NB4 (cell line): ENCODE measurements around the gene NOP56.

Experiments
- POLR2A ChIP-seq: IDR thresholded peaks from 2 replicates; pipeline ENCODE4 v1.6.1; 2011; ENCODE audit warnings: mild to moderate bottlenecking; ENCODE audit not compliant: insufficient read length; ENCODE audit errors: extremely low read depth
- TF ChIP-seq, protein P1 (sequence below): IDR thresholded peaks from one replicate; pipeline ENCODE4 v1.5.1; 2012; ENCODE audit warnings: low read depth, low read length

DNA sequence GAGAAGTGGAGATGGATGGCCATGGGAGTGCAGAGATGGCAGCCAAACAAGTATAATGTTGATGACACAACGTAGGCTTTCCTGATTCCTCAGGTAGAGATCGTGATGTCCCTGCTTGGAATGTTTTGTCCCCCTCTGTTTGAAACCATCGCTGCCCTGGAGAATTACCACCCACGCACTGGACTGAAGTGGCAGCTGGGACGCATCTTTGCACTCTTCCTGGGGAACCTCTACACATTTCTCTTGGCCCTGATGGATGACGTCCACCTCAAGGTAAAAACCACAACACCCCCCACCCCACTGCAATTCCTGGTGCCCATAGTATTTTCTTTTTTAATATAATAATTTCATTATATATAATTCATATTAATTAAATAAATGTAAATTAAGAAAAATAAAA lies 42.1 kb upstream of the NOP56 start:
- TF ChIP-seq, protein P1, sequence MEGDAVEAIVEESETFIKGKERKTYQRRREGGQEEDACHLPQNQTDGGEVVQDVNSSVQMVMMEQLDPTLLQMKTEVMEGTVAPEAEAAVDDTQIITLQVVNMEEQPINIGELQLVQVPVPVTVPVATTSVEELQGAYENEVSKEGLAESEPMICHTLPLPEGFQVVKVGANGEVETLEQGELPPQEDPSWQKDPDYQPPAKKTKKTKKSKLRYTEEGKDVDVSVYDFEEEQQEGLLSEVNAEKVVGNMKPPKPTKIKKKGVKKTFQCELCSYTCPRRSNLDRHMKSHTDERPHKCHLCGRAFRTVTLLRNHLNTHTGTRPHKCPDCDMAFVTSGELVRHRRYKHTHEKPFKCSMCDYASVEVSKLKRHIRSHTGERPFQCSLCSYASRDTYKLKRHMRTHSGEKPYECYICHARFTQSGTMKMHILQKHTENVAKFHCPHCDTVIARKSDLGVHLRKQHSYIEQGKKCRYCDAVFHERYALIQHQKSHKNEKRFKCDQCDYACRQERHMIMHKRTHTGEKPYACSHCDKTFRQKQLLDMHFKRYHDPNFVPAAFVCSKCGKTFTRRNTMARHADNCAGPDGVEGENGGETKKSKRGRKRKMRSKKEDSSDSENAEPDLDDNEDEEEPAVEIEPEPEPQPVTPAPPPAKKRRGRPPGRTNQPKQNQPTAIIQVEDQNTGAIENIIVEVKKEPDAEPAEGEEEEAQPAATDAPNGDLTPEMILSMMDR = no peak
- TF ChIP-seq POLR2A = no peak
